IPS-18a (cell line): ENCODE measurements around the gene KSR1.
"Not testable (repeated sequence)": the region's sequence is repeated elsewhere in the genome, so short reads cannot be mapped to it uniquely, and the experiment has no call there.

ENCODE experiments used
- H3K27ac ChIP-seq: one replicate; pipeline ENCODE4 v1.5.1; 2013; ENCODE audit warnings: low read length
- H3K27me3 ChIP-seq: one replicate; pipeline ENCODE4 v1.6.1; 2013; ENCODE audit warnings: mild to moderate bottlenecking, low read length; ENCODE audit not compliant: control insufficient read depth, insufficient read depth
- H3K36me3 ChIP-seq: one replicate; pipeline ENCODE4 v1.6.1; 2013; ENCODE audit warnings: low read depth, low read length; ENCODE audit not compliant: control insufficient read depth
- H3K4me1 ChIP-seq: one replicate; pipeline ENCODE4 v1.6.1; 2013; ENCODE audit warnings: low read depth, low read length; ENCODE audit not compliant: control insufficient read depth
- H3K4me3 ChIP-seq: one replicate; pipeline ENCODE4 v1.5.1; 2013; ENCODE audit warnings: low read length
- H3K9ac ChIP-seq: one replicate; pipeline ENCODE4 v1.6.1; 2013; ENCODE audit warnings: mild to moderate bottlenecking, low read length, moderate library complexity
- H3K9me3 ChIP-seq: one replicate; pipeline ENCODE4 v1.6.1; 2013; ENCODE audit warnings: low read depth, low read length; ENCODE audit not compliant: control insufficient read depth

KSR1 gene

GRCh38 chr17:27446569-27447301, 9.5 kb upstream of the KSR1 start:
- Histone ChIP-seq H3K36me3 (no peaks in the 10 kb centered on the region), H3K4me3 (no peak overlapping the region), H3K4me1 (no peaks in the 10 kb centered on the region), H3K9me3 (no peaks in the 10 kb centered on the region), H3K9ac (no peak overlapping the region), H3K27ac (no peak overlapping the region), H3K27me3 (no peaks in the 10 kb centered on the region)

- not testable (repeated sequence) for H3K4me1 ChIP-seq, H3K4me3 ChIP-seq, H3K9ac ChIP-seq, H3K27me3 ChIP-seq, H3K27ac ChIP-seq, H3K9me3 ChIP-seq, H3K36me3 ChIP-seq
Measured at GRCh38 chr17:27448534-27448933, 7.7 kb upstream of the KSR1 start.

DNA sequence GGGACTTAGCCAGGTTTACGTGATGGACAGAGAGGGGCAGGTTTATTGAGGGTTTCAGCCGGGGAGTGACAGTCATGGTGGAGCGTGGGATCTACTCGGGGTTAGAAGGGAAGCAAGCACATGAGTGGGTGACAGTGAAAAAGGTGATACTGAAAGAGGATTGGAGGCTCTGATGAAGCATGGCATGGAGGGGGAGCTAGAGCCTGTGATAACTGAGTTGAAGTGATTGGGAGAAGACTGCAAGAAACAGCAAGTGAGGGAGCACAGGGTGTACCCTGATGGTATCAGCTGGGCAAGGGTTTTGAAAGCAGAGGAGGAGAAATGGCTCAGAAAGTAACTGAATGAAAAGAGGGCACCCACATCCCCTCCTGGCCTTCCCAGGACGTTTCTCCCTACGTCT, 6.7 kb upstream of the KSR1 start:
- H3K27ac ChIP-seq: no peak overlapping the region
- H3K4me1 ChIP-seq: no peaks in the 10 kb centered on the region
- no peaks in the 10 kb centered on the region for H3K27me3 ChIP-seq
- no peak overlapping the region for H3K9ac ChIP-seq
- H3K36me3 ChIP-seq: no peaks in the 10 kb centered on the region
- H3K9me3 ChIP-seq: no peaks in the 10 kb centered on the region
- H3K4me3 ChIP-seq: no peak overlapping the region

- no peak overlapping the region for H3K9ac ChIP-seq
Measured at GRCh38 chr17:27449988-27450387, 6.3 kb upstream of the KSR1 start.

GRCh38 chr17:27450416-27450815, 5.8 kb upstream of the KSR1 start:
- Histone ChIP-seq H3K9ac (no peak overlapping the region), H3K27ac (no peak overlapping the region)

More at GRCh38 chr17:27449988-27450387, 6.3 kb upstream of the KSR1 start:
- peaks cover 3% of the 10 kb centered on the region for H3K27me3 ChIP-seq
- no peak overlapping the region for H3K27ac ChIP-seq
- H3K4me3 ChIP-seq: no peak overlapping the region
- H3K9me3 ChIP-seq: no peaks in the 10 kb centered on the region
- no peaks in the 10 kb centered on the region for H3K4me1 ChIP-seq
- H3K36me3 ChIP-seq: no peaks in the 10 kb centered on the region

DNA sequence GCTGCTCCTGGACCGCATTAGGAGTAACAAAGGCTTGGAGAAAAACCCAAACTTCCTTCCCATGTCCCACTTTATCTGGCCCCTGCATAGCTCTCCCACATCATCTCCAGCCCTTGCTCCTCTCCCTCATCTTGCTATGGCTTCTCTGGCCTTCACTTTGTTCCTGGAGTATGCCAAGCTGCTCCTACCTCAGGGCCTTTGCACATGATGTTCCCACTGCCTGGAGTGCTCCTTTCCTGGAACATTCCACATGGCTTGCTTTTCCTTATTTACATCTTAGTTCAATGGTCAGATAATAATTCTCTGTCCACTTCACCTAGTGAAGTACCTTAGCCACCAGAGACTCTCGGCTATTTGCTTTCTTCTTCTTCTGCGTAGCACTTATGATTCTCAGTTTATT, 4.3 kb upstream of the KSR1 start:
- Histone ChIP-seq H3K27ac (no peak overlapping the region), H3K4me3 (no peak overlapping the region), H3K9ac (no peak overlapping the region), H3K4me1 (peaks cover 6% of the 10 kb centered on the region), H3K9me3 (no peaks in the 10 kb centered on the region), H3K27me3 (peaks cover 11% of the 10 kb centered on the region), H3K36me3 (no peaks in the 10 kb centered on the region)

More at GRCh38 chr17:27450416-27450815, 5.8 kb upstream of the KSR1 start:
- no peak overlapping the region for H3K4me3 ChIP-seq
- peaks cover 3% of the 10 kb centered on the region for H3K4me1 ChIP-seq
- H3K9me3 ChIP-seq: no peaks in the 10 kb centered on the region
- H3K36me3 ChIP-seq: no peaks in the 10 kb centered on the region
- H3K27me3 ChIP-seq: peaks cover 8% of the 10 kb centered on the region

- no peak overlapping the region for H3K27ac ChIP-seq
- H3K9me3 ChIP-seq: no peaks in the 10 kb centered on the region
- H3K27me3 ChIP-seq: peaks cover 20% of the 10 kb centered on the region
- no peak overlapping the region for H3K4me3 ChIP-seq
- no peak overlapping the region for H3K9ac ChIP-seq
- peaks cover 9% of the 10 kb centered on the region for H3K4me1 ChIP-seq
- no peaks in the 10 kb centered on the region for H3K36me3 ChIP-seq
Measured at GRCh38 chr17:27452828-27453227, 3.4 kb upstream of the KSR1 start.

DNA sequence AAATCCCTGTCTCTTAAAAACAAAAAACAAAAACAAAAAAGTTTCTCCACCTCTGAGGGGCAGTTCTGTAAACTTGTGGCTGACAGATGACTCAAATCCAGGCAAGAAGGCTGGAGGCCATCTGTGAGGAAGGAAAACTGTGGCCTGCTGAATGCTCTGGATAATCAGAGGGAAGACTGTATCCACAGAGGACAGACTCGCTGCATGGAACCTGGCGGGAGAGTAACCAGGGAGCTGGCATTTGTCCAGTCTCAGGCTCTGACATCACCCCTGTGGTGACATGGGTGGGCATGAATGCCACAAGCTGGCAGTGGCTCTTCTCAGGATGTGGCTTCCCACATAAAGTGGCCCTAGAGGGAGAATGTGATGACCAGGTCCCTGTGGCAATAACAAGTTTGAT, 2.8 kb upstream of the KSR1 start:
- H3K36me3 ChIP-seq: no peaks in the 10 kb centered on the region
- peaks cover 22% of the 10 kb centered on the region for H3K27me3 ChIP-seq
- no peaks in the 10 kb centered on the region for H3K9me3 ChIP-seq
- H3K9ac ChIP-seq: no peak overlapping the region
- H3K27ac ChIP-seq: no peak overlapping the region
- peaks cover 15% of the 10 kb centered on the region for H3K4me1 ChIP-seq
- no peak overlapping the region for H3K4me3 ChIP-seq

DNA sequence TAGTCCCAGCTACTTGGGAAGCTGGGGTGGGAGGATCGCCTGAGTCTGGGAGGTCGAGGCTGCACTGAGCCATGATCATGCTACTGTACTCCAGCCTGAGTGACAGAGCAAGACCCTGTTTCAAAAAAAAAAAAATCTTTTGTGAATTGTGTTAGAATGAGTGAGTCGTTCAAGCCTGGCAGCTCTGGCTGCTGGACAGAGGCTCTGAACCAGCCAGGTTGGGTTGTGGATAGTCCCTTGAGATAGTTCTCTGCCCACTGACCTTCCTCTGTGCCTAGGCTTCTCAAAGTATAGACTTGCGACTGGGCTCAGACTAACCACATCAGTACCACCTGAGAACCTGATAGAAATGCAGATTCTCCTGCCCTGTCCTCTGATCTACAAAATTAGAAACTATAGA, 2.2 kb upstream of the KSR1 start:
- no peaks in the 10 kb centered on the region for H3K36me3 ChIP-seq
- H3K9ac ChIP-seq: no peak overlapping the region
- peaks cover 22% of the 10 kb centered on the region for H3K4me1 ChIP-seq
- H3K4me3 ChIP-seq: no peak overlapping the region
- H3K27ac ChIP-seq: no peak overlapping the region
- peaks cover 22% of the 10 kb centered on the region for H3K27me3 ChIP-seq
- no peaks in the 10 kb centered on the region for H3K9me3 ChIP-seq

- H3K27ac ChIP-seq: no peak overlapping the region
- H3K9me3 ChIP-seq: no peaks in the 10 kb centered on the region
- H3K4me3 ChIP-seq: peak overlapping the region; percentile 72
- peaks cover 22% of the 10 kb centered on the region for H3K27me3 ChIP-seq
- H3K36me3 ChIP-seq: no peaks in the 10 kb centered on the region
- peaks cover 26% of the 10 kb centered on the region for H3K4me1 ChIP-seq
- peak overlapping the region; percentile 54 for H3K9ac ChIP-seq
Measured at GRCh38 chr17:27455236-27455913, 873 bp upstream of the KSR1 start.

GRCh38 chr17:27456681-27457359, 572 bp downstream of the KSR1 start:
- Histone ChIP-seq H3K9ac (peak overlapping the region; percentile 26), H3K36me3 (no peaks in the 10 kb centered on the region), H3K4me1 (peaks cover 27% of the 10 kb centered on the region), H3K27me3 (peaks cover 22% of the 10 kb centered on the region), H3K27ac (no peak overlapping the region), H3K4me3 (peak overlapping the region; percentile 72), H3K9me3 (no peaks in the 10 kb centered on the region)
